ENCODE data around the gene C1orf115.

DNA sequence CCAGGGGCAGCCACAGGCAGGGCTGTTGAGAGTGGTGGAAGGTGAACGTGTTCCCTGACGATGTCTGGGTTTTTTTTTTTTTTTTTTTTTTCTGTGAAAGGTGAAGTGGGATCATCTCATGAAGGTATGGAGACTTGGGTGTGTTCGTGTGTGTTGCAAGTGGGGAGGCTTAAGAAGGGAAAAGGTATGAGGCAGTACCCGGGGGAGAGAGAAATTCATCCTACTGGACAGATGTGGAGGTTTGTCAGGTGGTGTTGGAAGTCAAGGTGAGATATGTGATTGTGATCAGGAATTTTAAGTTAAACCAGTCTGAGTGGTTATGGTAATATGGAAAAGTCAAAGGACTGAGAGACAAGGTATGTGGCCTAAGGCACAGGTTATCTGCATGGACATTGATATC lies 5.3 kb downstream of the C1orf115 start:
- no peak for TF ChIP-seq CTCF (IDR thresholded peaks at IDR 0.05)
- TF ChIP-seq POLR2A (IDR thresholded peaks at IDR 0.05) = no peak

Measured in sigmoid colon (tissue), 3 donors.